NOMO-1 treated with DMSO at 0.1 percent for 48 hours (cell line): ENCODE results near the gene IFT57.

Source experiments
- DNase-seq: peaks from one replicate; lab custom pipeline; 2025; ENCODE audit not compliant: unreplicated experiment; lab: John Stamatoyannopoulos, UW

IFT57 gene

GRCh38 chr3:108219336-108219735, 2.9 kb downstream of the IFT57 start:
- no peak for DNase-seq

GRCh38 chr3:108218811-108219210, 3.4 kb downstream of the IFT57 start:
- DNase-seq = no peak

DNA sequence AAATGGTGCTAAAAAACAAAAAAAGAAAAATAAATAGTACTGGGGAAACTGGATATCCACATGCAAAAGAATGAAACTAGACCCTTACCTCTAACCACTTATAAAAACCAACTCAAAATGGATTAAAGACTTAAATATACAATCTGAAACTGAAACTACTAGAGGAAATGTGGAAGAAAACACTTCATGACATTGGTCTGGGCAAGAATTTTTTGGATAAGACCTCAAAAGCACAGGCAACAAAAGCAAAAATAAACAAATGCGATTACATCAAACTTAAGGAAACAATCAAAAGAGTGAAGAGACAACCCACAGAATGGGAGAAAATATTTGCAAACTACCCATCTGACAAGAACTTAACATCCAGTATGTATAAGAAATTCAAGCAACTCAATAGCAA, 6.4 kb downstream of the IFT57 start:
- peak; percentile 15 for DNase-seq

- DNase-seq = no peak
Observed at GRCh38 chr3:108209579-108209978, 12.6 kb downstream of the IFT57 start.

DNA sequence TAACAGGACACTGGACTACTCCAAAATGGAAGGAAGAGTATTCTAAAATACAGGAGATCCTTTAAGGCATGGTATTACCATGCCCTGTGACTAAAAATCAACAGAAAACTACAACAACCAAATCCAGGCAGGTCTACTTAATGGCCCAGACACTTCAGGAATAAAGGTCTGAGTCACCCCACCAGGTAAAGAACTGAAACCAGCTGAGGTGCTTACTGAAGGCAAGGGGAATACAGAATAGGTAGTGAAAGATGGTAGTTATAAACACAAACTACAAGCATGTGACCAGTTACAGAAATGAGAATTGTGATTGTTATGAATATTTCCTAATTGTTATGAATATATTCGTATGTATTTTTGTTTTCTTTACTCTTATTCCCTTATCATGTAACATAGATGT, 13.4 kb downstream of the IFT57 start:
- DNase-seq = no peak

DNA sequence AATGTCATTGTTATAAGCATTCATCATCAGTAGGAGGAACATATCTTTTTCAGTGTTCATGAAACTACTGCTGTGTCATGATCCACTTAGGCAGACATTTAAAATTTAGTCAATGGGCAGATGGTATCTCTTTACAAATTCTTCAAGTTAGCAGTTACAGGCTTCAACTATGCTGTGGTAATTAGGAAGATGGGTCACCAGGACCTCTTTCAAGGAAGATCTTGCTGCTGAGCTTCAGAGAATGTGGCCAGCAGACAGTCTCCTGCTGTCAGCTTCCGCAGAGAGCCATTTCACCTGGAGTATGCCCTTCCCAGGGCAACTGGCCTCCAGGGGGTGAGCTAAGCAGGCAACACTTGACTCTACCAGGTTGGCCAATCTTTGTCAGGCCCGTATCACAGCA, 19.4 kb downstream of the IFT57 start:
- no peak for DNase-seq

DNA sequence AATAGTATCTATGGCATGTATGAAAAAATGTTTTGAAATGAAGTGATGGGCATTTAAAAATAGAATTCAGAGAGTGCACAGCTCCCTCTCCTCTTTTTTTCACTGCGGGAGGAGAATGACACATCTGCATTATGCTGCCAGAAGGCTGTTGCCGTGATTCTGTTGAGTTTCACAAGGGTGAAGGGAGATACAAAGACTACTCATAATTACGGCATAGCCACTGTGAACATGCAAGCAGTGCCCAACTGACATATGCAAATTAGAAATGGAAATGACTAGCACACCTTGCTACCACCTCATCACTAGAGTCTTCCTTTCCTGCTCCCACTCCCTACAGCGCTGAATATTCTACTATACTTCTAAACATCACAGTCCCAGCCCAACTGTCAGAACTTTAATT, 20.1 kb downstream of the IFT57 start:
- no peak for DNase-seq

GRCh38 chr3:108201258-108201657, 21.0 kb downstream of the IFT57 start:
- DNase-seq = no peak

GRCh38 chr3:108200578-108200977, 21.6 kb downstream of the IFT57 start:
- no peak for DNase-seq

GRCh38 chr3:108200024-108200423, 22.2 kb downstream of the IFT57 start:
- DNase-seq = no peak

DNA sequence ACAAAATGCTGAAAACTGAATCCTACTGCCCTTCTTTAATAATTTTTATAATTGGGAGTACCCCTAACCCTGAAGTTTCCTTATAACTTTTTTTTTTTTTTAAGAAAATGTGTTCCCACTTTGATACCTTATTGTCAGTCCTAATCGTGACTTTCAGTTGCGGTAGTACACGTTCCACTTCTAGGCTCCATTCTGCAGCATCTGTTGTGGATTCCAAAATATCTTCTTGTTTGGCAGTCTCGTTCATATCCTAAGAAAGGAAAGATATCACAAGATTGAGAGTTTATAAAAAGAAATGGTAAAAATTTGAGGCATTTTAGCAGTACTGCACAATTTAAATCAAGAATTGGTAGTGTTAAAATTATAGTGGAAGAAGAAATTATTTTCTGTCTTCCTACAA, 30.8 kb downstream of the IFT57 start:
- no peak for DNase-seq

- DNase-seq = no peak
Observed at GRCh38 chr3:108190346-108190745, 31.9 kb downstream of the IFT57 start.

GRCh38 chr3:108189440-108189839, 32.8 kb downstream of the IFT57 start:
- no peak for DNase-seq

DNA sequence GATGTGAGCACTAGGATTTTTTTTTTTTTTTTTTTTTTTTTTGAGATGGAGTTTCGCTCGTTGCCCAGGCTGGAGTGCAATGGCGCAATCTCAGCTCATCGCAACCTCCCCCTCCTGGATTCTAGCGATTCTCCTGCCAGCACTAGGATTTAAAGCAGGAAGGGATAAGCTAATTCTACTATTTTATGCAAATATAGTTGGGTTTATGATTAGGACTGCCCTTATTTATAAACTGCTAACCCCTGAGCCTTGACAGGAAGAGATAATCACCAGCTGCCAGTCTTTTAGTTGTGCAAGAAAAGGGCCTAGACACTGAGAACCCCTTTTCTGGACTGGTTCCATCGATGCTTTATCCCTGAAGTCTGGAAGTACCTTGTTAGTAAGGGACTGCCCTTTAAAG, 36.7 kb downstream of the IFT57 start:
- DNase-seq = no peak

- DNase-seq = no peak
Observed at GRCh38 chr3:108184824-108185223, 37.4 kb downstream of the IFT57 start.

GRCh38 chr3:108183971-108184370, 38.3 kb downstream of the IFT57 start:
- no peak for DNase-seq

DNA sequence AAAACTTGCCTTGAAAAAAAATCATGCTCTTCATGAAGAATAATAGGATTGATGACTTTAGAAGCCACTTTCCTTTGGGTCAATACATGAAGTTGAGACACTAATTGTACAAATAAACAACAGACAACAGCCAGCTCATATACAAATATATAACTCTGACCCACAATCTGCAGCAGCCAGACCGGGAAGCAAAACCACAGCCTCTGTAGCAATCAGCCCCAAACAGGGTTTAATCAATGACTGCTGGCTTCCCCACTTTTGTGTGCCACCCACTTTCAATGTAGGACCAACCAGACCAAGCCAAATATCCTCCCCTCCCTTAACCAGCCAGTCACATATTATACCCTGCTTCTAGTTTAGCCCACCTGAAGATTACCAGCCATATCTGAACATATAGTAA, 39.0 kb downstream of the IFT57 start:
- DNase-seq = peak; percentile 26

GRCh38 chr3:108182339-108182738, 39.9 kb downstream of the IFT57 start:
- DNase-seq = no peak

- peak; percentile 22 for DNase-seq
Observed at GRCh38 chr3:108181172-108181571, 41.1 kb downstream of the IFT57 start.

DNA sequence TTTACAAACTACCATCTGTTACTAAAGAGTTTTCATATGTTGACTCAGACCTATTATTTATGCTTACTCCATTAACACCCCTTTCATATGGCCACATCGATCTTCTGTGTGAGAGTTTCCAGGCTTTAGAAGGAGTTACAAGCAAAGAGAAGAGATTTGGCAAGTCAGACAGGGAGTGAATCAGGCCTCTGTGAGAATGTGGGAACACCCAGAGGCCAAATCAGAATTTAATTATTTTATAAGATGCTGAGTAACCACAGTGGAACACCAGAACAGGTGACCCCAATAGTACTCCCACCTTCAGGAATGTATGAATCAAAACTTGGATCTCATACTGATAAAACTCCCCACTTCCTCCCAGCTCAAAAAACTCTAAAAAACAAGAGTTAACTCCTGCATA, 42.0 kb downstream of the IFT57 start:
- DNase-seq = no peak

DNA sequence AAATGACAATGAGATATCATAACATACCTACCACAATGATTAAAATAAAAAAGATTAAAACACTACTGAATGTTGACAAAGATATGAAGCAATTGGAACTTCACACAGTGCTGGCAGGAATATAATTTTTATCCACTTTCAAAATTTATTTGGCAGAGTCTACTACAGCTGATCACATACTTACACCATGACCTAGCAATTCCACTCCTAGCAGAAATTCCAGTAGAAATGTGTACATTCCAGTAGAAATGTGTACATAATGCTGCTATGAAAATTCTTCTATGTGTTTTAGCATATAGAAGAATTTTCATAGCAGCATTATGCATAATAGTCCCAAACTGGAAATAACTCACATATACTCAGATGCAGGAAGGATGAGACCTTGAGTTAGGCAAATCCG, 43.5 kb downstream of the IFT57 start:
- no peak for DNase-seq

DNA sequence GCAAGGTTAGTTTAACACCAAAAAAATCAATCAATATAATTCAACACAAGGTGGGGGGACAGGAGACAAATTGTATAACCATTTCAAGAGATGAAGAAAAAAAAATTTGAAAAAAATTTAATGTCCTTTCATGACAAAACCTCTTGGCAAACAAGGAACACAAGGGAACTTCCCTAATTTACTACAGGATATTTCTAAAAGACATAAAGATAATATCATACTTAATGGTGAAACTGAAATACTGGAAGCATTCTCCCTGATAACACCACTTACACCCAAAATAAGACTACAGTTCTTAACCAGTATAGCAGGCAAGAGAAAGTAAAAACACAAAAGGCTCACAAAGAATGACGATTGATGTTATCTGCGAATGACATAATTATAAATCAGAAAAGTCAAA, 44.7 kb downstream of the IFT57 start:
- no peak for DNase-seq

- no peak for DNase-seq
Observed at GRCh38 chr3:108175352-108175751, 46.9 kb downstream of the IFT57 start.

- DNase-seq = no peak
Observed at GRCh38 chr3:108171106-108171505, 51.1 kb downstream of the IFT57 start.
